NOMO-1 (cell line): ENCODE data around the gene CENPO.
A peak's percentile ranks its signal among the peaks of the same experiment; 100 is the strongest.

ENCODE experiments used
- DNase-seq, 2 experiments: peaks; one replicate each; lab custom pipeline; 2025; ENCODE audit not compliant: unreplicated experiment in 2 of 2; lab: John Stamatoyannopoulos, UW

CENPO gene

GRCh38 chr2:24792874-24793760 is at the start of gene CENPO, which contains the start of gene PTRHD1:
Gene CENPO (plus strand): TSS chr2:24793425. CDS start chr2:24793920, 495 bp downstream.
Gene PTRHD1 (minus strand): TSS chr2:24793391. CDS start chr2:24793377, 14 bp downstream.
- DNase-seq: peak; percentile 96 to 97

GRCh38 chr2:24743924-24744323 is 49.3 kb upstream of the CENPO start:
- no peak for DNase-seq

GRCh38 chr2:24744356-24744755 is 48.9 kb upstream of the CENPO start:
- DNase-seq: no peak

- no peak for DNase-seq
These were observed 47.4 kb upstream of the CENPO start for GRCh38 chr2:24745825-24746224.

GRCh38 chr2:24747299-24747698 is 45.9 kb upstream of the CENPO start:
- DNase-seq: no peak

- DNase-seq: no peak
These were observed 44.0 kb upstream of the CENPO start for GRCh38 chr2:24749069-24749691.

- DNase-seq: no peak
These were observed 38.1 kb upstream of the CENPO start for GRCh38 chr2:24754985-24755705.

GRCh38 chr2:24756789-24757188 is 36.4 kb upstream of the CENPO start:
- no peak for DNase-seq

- no peak for DNase-seq
These were observed 31.4 kb upstream of the CENPO start for GRCh38 chr2:24761866-24762265.

- DNase-seq: no peak
These were observed 30.7 kb upstream of the CENPO start for GRCh38 chr2:24762518-24762917.

- DNase-seq: no peak
These were observed 29.4 kb upstream of the CENPO start for GRCh38 chr2:24763843-24764242.

- no peak for DNase-seq
These were observed 26.6 kb upstream of the CENPO start for GRCh38 chr2:24766609-24767008.

GRCh38 chr2:24768013-24768412 is 25.2 kb upstream of the CENPO start:
- DNase-seq: no peak

GRCh38 chr2:24768601-24769000 is 24.6 kb upstream of the CENPO start:
- DNase-seq: no peak

GRCh38 chr2:24771061-24771460 is 22.2 kb upstream of the CENPO start:
- DNase-seq: no peak

GRCh38 chr2:24771764-24772586 is 21.2 kb upstream of the CENPO start:
- DNase-seq: no peak

GRCh38 chr2:24774373-24774772 is 18.9 kb upstream of the CENPO start:
- no peak for DNase-seq

GRCh38 chr2:24779116-24779515 is 14.1 kb upstream of the CENPO start:
- no peak for DNase-seq

- no peak for DNase-seq
These were observed 9.6 kb upstream of the CENPO start for GRCh38 chr2:24783641-24784040.

GRCh38 chr2:24785671-24786321 is 7.4 kb upstream of the CENPO start:
- peak; percentile 55 to 73 for DNase-seq
